ENCODE measurements around the gene ATP11A.
"Not testable (repeated sequence)": the region's sequence is repeated elsewhere in the genome, so short reads cannot be mapped to it uniquely, and the experiment has no call there.

The ATP11A gene

GRCh38 chr13:112883241-112883945, 193.6 kb downstream of the ATP11A start:
- DNase-seq: no peak

GRCh38 chr13:112884700-112885099, 194.9 kb downstream of the ATP11A start:
- not testable (repeated sequence) for DNase-seq

- DNase-seq: no peak
Measured at GRCh38 chr13:112885242-112885781, 195.5 kb downstream of the ATP11A start.

GRCh38 chr13:112885782-112886268, 196.0 kb downstream of the ATP11A start:
- DNase-seq: peak; percentile 69 to 88

- no peak for DNase-seq
Measured at GRCh38 chr13:112887151-112887550, 197.3 kb downstream of the ATP11A start.

- DNase-seq: no peak
Measured at GRCh38 chr13:112887557-112887991, 197.7 kb downstream of the ATP11A start.

GRCh38 chr13:112888238-112889111, 198.6 kb downstream of the ATP11A start:
- no peak for DNase-seq

GRCh38 chr13:112889351-112890290, 199.8 kb downstream of the ATP11A start:
- DNase-seq: no peak

- DNase-seq: no peak
Measured at GRCh38 chr13:112890316-112891145, 200.7 kb downstream of the ATP11A start.

- DNase-seq: no peak
Measured at GRCh38 chr13:112891477-112892401, 201.9 kb downstream of the ATP11A start.

GRCh38 chr13:112892426-112893206, 202.8 kb downstream of the ATP11A start:
- DNase-seq: no peak

- DNase-seq: no peak
Measured at GRCh38 chr13:112893207-112893569, 203.3 kb downstream of the ATP11A start.

- peak in 1 of 2 experiments; percentile 52 for DNase-seq
Measured at GRCh38 chr13:112893570-112894422, 204.0 kb downstream of the ATP11A start.

- no peak for DNase-seq
Measured at GRCh38 chr13:112894423-112894672, 204.5 kb downstream of the ATP11A start.

GRCh38 chr13:112894673-112895481, 205.0 kb downstream of the ATP11A start:
- no peak for DNase-seq

- DNase-seq: no peak
Measured at GRCh38 chr13:112895521-112896465, 206.0 kb downstream of the ATP11A start.

All from NCI-H187 (cell line).